ENCODE results near the gene AP3B2.
"Not testable (repeated sequence)": the region's sequence is repeated elsewhere in the genome, so short reads cannot be mapped to it uniquely, and the experiment has no call there.

AP3B2 gene, protein sequence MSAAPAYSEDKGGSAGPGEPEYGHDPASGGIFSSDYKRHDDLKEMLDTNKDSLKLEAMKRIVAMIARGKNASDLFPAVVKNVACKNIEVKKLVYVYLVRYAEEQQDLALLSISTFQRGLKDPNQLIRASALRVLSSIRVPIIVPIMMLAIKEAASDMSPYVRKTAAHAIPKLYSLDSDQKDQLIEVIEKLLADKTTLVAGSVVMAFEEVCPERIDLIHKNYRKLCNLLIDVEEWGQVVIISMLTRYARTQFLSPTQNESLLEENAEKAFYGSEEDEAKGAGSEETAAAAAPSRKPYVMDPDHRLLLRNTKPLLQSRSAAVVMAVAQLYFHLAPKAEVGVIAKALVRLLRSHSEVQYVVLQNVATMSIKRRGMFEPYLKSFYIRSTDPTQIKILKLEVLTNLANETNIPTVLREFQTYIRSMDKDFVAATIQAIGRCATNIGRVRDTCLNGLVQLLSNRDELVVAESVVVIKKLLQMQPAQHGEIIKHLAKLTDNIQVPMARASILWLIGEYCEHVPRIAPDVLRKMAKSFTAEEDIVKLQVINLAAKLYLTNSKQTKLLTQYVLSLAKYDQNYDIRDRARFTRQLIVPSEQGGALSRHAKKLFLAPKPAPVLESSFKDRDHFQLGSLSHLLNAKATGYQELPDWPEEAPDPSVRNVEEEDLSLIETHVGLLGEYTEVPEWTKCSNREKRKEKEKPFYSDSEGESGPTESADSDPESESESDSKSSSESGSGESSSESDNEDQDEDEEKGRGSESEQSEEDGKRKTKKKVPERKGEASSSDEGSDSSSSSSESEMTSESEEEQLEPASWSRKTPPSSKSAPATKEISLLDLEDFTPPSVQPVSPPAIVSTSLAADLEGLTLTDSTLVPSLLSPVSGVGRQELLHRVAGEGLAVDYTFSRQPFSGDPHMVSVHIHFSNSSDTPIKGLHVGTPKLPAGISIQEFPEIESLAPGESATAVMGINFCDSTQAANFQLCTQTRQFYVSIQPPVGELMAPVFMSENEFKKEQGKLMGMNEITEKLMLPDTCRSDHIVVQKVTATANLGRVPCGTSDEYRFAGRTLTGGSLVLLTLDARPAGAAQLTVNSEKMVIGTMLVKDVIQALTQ

DNA sequence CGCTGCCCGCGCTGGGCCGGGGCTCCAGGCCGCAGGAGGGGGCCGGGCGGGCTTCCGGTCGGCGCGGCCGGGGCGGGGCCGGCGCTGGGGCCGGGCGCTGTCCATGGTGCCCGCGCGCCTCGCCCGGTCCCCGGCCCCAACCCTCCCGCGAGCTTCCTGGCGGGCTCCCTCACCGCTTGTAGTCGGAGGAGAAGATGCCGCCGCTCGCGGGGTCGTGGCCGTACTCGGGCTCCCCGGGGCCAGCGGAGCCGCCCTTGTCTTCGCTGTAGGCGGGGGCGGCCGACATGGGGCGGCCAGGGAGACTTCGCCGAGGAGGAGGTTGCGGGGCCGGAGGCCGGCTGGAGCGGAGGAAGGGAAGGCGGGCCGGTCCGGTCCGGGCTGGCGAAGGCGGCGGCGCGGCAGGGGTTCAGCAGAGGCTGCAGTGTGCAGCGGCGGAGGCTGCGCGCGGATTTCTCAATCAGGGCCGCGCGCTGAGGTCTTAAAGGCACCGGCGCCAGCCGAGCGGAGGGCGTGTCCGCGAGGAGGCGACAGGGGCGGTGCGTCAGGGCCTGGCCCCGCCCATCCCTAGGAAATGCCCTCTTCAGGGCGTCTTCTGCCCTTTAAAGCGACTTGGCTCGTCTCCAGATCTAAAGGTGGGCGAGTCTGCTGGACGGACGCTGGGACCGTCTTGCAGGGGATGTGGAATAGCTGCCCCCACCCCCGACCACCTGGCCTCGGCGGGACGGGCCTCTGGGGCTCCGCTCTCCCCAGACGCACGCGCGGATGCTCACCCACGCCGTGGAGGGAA, at the start of gene AP3B2:
Gene AP3B2, minus strand, starts transcription at position 455 of the 787 bp plus-strand sequence. Its CDS starts 169 bp downstream, at position 286.
- peak; percentile 11 for DNase-seq (ENCODE audit: low read depth, low spot score)

DNA sequence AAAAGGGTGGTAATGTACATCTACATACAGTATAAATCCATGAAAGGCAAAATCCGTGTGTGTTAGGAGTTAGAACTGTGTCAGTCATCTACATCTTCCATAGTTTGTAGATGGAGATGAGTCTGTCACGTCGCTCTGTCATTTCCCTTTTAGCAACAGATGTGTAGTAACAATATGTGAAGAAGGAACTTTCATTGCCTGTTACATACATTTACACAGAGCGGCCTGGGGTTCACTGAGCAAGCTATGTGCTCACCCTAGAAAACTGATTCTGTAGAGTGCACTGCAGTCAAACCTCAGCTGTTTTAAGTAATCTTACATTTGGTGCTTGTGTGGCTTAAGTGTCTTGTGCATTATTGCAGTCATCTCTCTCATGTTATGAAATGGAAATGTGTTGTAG, 41.6 kb upstream of the AP3B2 start:
- no peak for DNase-seq (ENCODE audit: low read depth, low spot score)

DNA sequence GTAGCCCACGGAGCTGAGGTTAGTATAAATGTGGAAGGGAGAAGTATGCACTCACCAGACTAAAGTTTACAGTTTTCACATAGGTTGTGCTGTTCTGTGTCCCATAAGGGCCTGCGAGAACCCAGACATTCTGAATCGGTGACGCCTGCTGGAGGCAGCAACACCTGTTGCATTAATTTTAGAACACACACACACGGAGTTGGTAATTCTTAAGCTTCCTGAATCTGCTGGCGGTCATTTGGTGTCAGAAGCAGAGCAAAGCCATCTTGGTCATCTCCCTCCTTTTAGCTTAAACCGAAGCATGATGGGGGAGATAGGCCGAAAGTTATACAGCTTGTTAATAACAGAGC, 41.1 kb upstream of the AP3B2 start:
- DNase-seq (ENCODE audit: low read depth, low spot score), result no peak

DNA sequence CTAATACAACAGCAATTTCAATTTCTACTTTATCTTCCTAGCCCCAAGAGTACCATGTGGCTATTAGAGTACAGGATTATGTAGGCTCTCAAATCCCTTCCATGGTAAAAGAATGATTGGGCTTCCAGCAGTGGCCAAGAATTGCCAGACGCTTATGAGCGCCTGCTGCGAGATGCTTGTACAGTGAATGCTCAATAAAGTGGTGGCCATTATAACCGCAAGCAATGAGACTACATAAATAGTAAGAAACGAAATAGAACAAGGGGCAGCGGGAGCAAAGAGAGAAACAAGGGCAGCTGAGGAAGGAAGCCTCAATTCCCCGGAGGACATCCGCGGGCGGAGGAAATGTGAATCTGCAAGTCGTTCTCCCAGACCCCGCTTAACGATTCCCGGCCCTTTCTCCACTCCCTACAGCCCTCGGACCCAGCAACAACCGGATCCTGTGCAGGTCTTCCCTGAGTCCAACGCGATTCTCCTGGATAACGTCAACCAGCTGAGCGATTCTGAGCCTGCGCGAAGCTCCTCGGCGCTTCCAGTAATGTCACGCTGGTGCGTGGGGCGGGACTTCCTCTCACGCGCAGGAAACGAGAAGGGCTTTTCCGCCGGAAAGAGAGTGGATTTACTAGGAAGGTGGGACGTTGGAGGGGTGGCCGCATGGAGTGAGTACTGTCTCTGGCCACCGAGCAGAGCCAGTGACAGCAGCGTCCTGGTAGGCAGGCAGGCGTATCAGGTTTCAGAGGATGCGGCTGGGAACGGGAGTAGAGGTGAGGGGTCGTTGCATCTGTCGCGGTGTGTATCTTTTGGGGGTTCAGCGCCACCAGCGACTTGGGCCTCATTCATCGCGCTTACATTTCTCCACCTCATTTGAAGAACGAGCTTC, 40.5 kb upstream of the AP3B2 start:
- peak; percentile 85 for DNase-seq (ENCODE audit: low read depth, low spot score)

DNA sequence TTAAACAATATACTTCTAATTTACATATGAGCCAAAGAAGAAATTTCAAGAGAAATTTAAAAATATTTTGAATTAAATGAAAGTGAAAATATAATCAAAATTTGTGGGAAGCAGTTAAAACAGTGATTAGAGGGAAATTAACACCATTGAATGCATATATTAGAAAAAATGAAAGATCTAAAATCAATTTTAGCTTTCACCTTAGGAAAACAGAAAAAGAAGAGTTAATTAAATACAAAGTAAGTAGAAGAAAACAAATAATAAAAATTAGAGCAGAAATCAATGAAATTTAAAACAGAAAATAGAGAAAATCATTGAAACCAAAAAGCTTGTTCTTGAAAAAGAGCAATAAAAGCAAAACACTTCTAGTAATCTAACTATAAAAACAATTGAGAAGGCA, 38.6 kb upstream of the AP3B2 start:
- DNase-seq (ENCODE audit: low read depth, low spot score), result no peak

DNA sequence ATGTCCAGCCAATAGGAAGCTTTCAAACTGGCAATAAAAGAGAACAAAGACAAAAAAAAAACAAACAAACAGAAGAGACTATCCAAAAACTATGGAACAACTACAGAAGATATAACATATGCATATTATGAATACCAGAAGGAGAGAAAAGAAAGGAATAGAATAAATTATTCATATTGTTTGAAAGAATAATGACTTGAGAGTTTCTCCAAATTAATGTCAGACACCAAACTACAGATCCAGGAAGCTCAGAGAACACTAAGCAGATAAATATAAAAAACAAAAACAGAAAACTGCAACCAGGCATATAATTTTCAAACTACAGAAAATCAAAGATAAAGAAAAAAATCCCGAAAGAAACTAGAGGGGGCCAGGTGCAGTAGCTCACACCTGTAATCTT, 34.1 kb upstream of the AP3B2 start:
- DNase-seq (ENCODE audit: low read depth, low spot score), result no peak

DNA sequence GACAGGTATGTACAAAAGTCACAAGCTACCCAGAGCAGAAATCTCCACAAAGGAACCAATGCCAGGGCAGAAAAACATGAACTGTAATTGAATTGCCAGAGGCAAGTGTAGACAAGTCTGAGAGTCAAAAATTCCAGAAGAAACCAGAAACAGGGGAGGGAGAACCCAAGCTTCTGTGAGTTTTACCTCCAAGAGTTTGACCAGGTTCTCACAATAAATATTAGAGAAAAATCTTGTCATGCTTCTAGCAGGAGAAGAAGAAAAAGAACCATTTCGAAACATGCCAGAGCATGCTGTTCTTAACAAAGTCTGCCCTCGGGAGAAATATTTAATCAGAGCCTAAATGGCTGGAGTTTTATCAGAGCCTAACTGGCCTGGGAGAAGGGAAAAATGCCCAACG, 32.5 kb upstream of the AP3B2 start:
- DNase-seq (ENCODE audit: low read depth, low spot score), result no peak

DNA sequence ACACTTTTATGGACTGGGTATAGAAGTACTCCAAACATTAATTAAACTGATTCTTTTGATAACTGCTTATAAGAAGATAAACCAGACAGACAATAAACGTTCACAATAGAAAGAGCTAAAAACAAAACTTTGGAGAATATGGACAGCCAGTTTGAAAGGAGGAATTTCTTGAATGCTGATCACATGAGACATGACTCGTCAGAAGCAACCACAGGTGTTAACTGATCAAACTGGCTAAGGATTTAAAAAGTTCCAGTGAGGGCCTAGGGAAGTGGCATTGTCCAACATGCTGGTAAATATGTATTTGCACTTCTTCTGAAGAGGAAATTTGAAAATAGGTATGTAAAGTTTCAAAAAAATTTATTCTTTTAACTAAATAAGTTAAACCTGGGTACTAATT, 29.4 kb upstream of the AP3B2 start:
- no peak for DNase-seq (ENCODE audit: low read depth, low spot score)

DNA sequence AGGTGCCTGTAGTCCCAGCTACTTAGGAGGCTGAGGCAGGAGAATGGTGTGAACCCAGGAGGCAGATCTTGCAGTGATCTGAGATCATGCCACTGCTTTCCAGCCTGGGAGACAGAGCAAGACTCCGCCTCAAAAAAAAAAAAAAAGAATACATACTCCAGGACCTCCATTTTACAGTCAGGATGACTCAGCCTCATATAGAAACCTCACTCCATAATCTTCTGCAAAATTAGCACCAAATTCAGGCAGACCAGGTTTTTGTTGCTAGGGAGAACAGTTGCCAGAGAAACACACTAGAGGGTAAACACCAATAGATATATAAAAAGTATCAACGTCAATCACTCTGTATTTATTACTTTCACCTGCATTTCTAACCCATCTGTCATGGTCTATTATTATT, 28.3 kb upstream of the AP3B2 start:
- no peak for DNase-seq (ENCODE audit: low read depth, low spot score)

DNA sequence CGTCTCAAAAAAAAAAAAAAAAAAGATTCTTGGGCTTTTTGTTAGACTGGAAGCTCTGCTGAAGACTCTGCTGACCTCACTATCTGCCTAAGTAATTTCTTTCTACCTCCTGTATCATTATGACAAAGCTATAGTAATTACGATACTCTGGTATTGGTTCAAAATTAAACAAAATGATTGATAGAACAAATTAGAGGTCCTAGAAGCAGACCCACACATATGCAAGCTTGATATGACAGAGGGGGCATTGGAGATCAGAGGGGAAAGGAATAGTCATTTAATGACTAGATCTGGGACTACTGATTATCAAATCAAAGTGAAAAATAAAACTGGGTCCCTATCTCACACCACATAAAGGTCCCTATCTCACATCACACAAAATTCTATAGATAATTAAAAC, 21.9 kb upstream of the AP3B2 start:
- no peak for DNase-seq (ENCODE audit: low read depth, low spot score)

DNA sequence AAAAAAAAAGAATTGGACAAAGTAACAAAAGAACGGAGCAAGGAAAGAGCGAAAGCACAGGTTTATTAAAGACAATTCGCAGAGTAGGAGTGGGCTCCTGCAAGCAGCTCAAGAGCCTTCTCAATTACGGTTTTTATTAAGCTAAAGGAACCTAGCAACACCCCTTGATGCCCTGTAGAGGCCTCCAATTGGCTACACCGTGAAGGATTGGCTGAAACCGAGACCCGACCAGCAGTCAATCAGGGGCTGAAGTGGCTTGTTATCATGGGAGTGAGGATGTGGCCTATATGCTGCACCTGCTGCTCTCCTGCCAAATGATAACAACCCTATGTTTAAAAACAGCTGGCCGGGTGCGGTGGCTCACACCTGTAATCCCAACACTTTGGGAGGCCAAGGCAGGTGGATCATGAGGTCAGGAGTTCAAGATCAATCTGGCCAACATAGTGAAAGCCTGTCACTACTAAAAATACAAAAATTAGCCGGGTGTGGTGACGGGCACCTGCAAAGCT, 20.4 kb upstream of the AP3B2 start:
- no peak for DNase-seq (ENCODE audit: low read depth, low spot score)

DNA sequence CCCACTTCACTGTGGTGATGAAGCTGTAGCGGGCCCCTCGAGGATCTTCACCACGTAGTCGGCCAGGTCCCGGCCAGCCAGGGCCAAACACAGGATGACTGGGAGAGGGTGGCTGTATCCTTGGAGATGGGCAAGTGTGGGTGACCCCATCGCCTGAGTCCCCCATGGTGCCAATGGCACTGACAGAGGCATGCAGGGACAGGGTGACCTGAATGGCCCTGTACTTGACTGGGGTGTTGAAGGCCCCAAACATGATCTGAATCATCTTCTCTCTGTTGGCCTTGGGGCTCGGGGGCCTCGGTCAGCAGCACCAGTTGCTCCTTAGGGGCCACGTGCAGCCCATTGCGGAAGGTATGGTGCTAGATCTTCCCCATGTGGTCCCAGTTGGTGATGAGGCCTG, 17.1 kb upstream of the AP3B2 start:
- no peak for DNase-seq (ENCODE audit: low read depth, low spot score)

DNA sequence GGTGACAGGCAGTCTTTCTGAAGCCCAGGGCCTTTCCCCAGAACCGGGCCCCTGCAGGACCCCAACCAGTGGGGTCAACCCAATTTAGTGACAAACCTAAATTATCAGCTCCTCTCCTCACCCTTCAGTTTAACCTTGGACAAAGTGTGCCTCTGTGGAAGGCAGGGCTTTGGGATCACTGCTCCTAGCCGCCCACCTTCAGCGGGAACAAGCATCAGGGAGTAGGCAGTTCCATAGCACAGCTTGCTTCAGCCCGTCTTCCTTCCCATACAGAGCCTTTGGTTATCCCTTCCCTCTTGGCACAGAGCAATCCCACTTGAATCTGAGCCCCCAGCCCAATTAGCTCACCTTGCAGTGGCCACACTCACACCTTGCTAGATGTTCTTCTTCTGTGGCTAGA, 5.3 kb upstream of the AP3B2 start:
- no peak for DNase-seq (ENCODE audit: low read depth, low spot score)

DNA sequence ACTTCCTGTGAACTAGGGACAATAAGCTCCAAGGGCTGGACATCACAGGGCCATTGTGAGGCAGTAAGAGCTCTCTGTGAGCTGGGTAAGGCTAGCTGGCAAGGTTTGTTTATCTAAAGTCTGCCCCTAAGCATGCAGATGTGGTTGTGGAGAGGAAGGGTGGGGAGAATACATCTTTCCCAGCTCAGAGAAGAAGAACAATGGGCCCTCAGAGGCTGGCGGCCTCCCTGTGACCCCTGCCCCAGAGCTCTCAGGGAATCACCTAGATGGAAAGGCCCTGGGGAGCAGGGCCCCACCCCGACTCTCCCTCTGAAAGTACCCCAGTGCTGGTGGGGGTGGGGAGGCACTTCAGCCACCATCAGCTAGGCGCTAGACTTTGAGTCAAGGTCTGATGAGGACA, 4.3 kb upstream of the AP3B2 start:
- DNase-seq (ENCODE audit: low read depth, low spot score), result no peak

DNA sequence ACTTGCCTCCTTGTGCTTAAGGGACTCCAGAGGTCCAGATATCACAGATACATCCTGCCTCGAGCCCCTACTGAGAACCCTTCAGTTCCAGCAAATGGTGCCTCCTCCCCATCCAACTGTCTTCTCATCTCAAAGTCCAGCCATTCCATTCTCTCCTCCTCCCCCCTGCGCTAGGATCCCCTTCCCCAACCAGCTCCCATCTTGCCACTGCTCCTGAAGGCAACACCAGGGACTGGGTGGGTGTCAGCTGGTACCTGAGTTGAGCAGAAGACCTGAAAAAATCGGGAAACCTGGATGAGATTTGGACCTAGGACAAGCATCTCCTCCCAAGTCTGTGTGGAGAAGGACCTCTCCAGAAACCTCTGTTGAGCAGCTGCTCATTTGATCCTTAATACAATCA, 2.4 kb upstream of the AP3B2 start:
- no peak for DNase-seq (ENCODE audit: low read depth, low spot score)

DNA sequence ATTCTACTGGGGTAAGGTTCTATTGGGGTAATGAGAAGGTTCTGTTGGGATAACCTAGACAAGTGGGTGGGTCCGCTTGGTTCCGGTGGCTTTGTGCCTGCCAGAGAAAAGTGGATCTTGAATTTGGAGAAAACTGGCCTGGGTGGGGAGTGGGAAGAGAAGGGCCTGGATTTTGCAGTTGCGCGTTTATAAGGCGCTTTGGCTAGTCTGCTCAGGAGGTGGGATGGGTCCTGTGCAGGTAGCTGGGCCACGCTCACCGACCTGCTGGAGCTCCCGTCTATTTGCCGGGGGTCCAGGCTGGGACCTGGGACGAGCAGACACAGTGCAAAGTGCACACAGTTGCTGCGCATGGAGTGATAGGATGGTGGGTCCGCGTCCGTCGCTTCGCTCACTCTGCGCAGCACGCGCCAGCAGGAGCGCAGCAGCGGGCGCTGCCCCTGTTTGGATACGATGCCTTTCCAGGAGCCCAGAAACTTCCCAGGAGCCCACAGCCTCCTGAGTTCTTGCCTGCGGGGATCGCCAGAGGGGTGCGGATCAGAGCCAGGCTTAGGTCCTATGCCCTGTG, 1.3 kb upstream of the AP3B2 start:
- no peak for DNase-seq (ENCODE audit: low read depth, low spot score)

DNA sequence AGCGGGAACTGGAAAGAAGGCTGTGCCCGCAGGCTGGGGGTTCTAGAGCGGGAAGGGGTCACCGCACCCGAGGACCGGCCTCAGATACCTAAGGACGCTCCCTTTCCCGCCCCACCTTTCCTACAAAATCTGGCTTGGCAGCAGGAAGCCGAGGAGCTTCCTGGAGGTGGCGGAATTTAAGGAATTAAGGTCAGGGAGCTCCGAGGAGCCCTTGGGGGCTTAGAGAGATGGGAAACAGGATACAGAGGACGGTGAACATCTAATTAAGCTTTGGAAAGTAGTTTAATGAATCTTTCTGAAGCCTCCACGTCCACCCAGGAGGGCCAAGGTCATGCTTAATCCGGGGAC, 507 bp upstream of the AP3B2 start:
- DNase-seq (ENCODE audit: low read depth, low spot score), result no peak

DNA sequence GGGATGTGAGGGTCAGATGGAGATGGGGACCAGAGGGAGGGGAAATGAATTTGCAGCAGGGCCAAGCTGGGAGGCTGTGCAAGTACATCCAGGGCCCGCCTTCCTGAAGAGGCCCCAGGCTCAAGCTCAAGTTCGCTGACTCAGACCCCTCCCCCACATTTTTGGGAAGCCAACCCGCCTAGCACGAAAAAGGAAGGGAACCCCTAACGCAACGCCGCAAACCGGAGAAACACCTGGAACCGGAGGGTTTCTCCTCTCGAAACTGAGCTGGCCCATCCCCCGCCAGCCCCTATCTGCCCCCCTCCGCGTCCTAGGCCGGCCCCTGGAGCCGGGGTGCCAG, 624 bp downstream of the AP3B2 start:
- DNase-seq (ENCODE audit: low read depth, low spot score), result no peak

DNA sequence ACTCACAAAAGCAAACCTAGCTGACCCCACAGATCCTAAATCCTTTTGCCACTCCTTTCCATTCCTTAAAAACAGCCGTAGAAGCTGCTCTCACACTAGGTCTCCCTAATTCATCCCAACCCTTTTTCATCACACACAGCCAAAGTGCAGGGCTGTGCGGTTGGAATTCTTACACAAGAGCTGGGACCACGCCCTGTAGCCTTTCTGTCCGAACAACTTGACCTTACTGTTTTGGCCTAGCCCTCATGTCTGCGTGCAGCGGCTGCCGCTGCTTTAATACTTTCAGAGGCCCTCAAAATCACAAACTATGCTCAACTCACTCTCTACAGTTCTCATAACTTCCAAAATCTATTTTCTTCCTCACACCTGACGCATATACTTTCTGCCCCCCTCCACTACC, 3.8 kb downstream of the AP3B2 start:
- not testable (repeated sequence) for DNase-seq (ENCODE audit: low read depth, low spot score)

DNA sequence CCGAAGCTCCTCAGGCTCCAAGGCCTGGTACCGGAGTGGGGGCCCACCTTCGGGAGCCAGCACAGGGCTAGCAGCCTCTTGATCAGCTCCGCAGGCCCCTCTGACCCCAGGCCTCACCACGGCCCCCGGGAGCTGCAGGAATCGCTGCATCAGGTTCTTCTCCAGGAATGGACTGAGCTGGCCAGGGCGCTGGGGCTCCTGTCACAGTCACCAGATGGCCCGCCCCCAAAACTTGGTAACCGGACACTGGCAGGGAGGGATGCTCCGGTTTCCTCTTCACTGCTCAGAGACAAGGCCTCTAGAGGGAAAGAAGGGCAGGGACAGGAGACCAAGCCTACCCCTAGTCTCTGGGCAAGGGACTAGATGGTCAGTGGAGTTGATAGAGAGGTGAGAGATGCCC, 9.9 kb downstream of the AP3B2 start:
- DNase-seq (ENCODE audit: low read depth, low spot score), result no peak

All from brain pericyte (primary cell).